H9 (cell line): ENCODE data around the gene SPA17. TPM values are rescaled to one million over a fixed set of nuclear protein-coding genes. Genes with fewer than 3 reads are reported as not detected.

ENCODE experiments used
- DNase-seq: peaks from one replicate; pipeline ENCODE4 v3.0.0-alpha.2; 2017
- H2AFZ ChIP-seq: one replicate; pipeline ENCODE4 v1.6.1; 2013; ENCODE audit warnings: mild to moderate bottlenecking, low read length, control low read depth, moderate library complexity
- H2AK5ac ChIP-seq: 2 replicates; pipeline ENCODE4 v1.6.1; 2013; ENCODE audit warnings: low read length, control low read depth, mixed read lengths; ENCODE audit not compliant: insufficient read length
- H2BK120ac ChIP-seq: one replicate; pipeline ENCODE4 v1.6.1; 2013; ENCODE audit warnings: low read depth, mild to moderate bottlenecking, low read length, control low read depth, inconsistent platforms; ENCODE audit not compliant: poor library complexity, severe bottlenecking
- H2BK12ac ChIP-seq: 2 replicates; pipeline ENCODE4 v1.6.1; 2013; ENCODE audit warnings: low read length, control low read depth, mixed read lengths, low read depth; ENCODE audit not compliant: insufficient read length
- H2BK15ac ChIP-seq: 2 replicates; pipeline ENCODE4 v1.6.1; 2013; ENCODE audit warnings: low read depth, low read length, control low read depth
- H2BK20ac ChIP-seq: one replicate; pipeline ENCODE4 v1.6.1; 2013; ENCODE audit warnings: low read depth, mild to moderate bottlenecking, low read length, control low read depth, inconsistent platforms; ENCODE audit not compliant: poor library complexity, severe bottlenecking
- H2BK5ac ChIP-seq: 2 replicates; pipeline ENCODE4 v1.6.1; 2013; ENCODE audit warnings: low read length, control low read depth, mixed read lengths; ENCODE audit not compliant: insufficient read length
- H3K14ac ChIP-seq: 2 replicates; pipeline ENCODE4 v1.6.1; 2013; ENCODE audit warnings: low read length, control low read depth; ENCODE audit not compliant: insufficient read depth
- H3K18ac ChIP-seq: 2 replicates; pipeline ENCODE4 v1.6.1; 2013; ENCODE audit warnings: low read depth, mild to moderate bottlenecking, mixed read lengths, low read length, control low read depth; ENCODE audit not compliant: insufficient read length
- H3K23ac ChIP-seq: 2 replicates; pipeline ENCODE4 v1.6.1; 2013; ENCODE audit warnings: low read length, control low read depth, mixed read lengths, low read depth; ENCODE audit not compliant: insufficient read length
- H3K23me2 ChIP-seq: 2 replicates; pipeline ENCODE4 v1.6.1; 2013; ENCODE audit warnings: low read depth, mild to moderate bottlenecking, mixed read lengths, low read length, control low read depth; ENCODE audit not compliant: insufficient read length, poor library complexity, severe bottlenecking
- H3K27ac ChIP-seq: 2 replicates; pipeline ENCODE4 v1.5.1; 2013; ENCODE audit warnings: low read length, control low read depth, mixed read lengths, low read depth; ENCODE audit not compliant: insufficient read length
- H3K27me3 ChIP-seq: 2 replicates; pipeline ENCODE4 v1.6.1; 2013; ENCODE audit warnings: low read length, control low read depth, inconsistent platforms; ENCODE audit not compliant: insufficient read depth
- H3K4ac ChIP-seq: 2 replicates; pipeline ENCODE4 v1.6.1; 2013; ENCODE audit warnings: low read depth, mild to moderate bottlenecking, control low read depth, inconsistent platforms, low read length, moderate library complexity
- H3K4me1 ChIP-seq: 2 replicates; pipeline ENCODE4 v1.6.1; 2013; ENCODE audit warnings: low read length, control low read depth, inconsistent platforms; ENCODE audit not compliant: insufficient read depth
- H3K4me2 ChIP-seq: 2 replicates; pipeline ENCODE4 v1.6.1; 2013; ENCODE audit warnings: low read length, control low read depth, mixed read lengths; ENCODE audit not compliant: insufficient read length, insufficient read depth
- H3K56ac ChIP-seq: 2 replicates; pipeline ENCODE4 v1.6.1; 2013; ENCODE audit warnings: low read depth, mild to moderate bottlenecking, mixed read lengths, low read length, control low read depth; ENCODE audit not compliant: insufficient read length
- H3K79me1 ChIP-seq: 2 replicates; pipeline ENCODE4 v1.6.1; 2013; ENCODE audit warnings: low read depth, mild to moderate bottlenecking, moderate library complexity, low read length, control low read depth, inconsistent platforms; ENCODE audit not compliant: insufficient read depth, poor library complexity, severe bottlenecking
- H3K79me2 ChIP-seq: 2 replicates; pipeline ENCODE4 v1.6.1; 2013; ENCODE audit warnings: low read length, control low read depth, inconsistent platforms; ENCODE audit not compliant: insufficient read depth
- H3K9ac ChIP-seq: 2 replicates; pipeline ENCODE4 v1.6.1; 2013; ENCODE audit warnings: low read length, control low read depth, mixed read lengths; ENCODE audit not compliant: insufficient read length; ENCODE audit errors: extremely low read depth
- H3K9me3 ChIP-seq: one replicate; pipeline ENCODE4 v1.6.1; 2013; ENCODE audit warnings: low read depth, low read length, inconsistent platforms; ENCODE audit not compliant: control insufficient read depth
- H3T11ph ChIP-seq: one replicate; pipeline ENCODE4 v1.6.1; 2013; ENCODE audit warnings: mild to moderate bottlenecking, low read length, control low read depth, inconsistent platforms
- H4K20me1 ChIP-seq: one replicate; pipeline ENCODE4 v1.6.1; 2013; ENCODE audit not compliant: control insufficient read depth, insufficient read length, insufficient read depth
- H4K5ac ChIP-seq: 2 replicates; pipeline ENCODE4 v1.6.1; 2013; ENCODE audit warnings: low read depth, mild to moderate bottlenecking, mixed read lengths, low read length, control low read depth; ENCODE audit not compliant: insufficient read length
- H4K8ac ChIP-seq: replicated peaks from 2 replicates; pipeline ENCODE4 v1.6.1; 2013; ENCODE audit warnings: low read length, control low read depth, mixed read lengths, low read depth; ENCODE audit not compliant: insufficient read length
- H4K91ac ChIP-seq: 2 replicates; pipeline ENCODE4 v1.6.1; 2013; ENCODE audit warnings: low read depth, mild to moderate bottlenecking, moderate library complexity, mixed read lengths, low read length, control low read depth; ENCODE audit not compliant: insufficient read length
- H3K27ac Mint-ChIP-seq, 3 experiments: 2 replicates in 2 of 3; 3 replicates in 1 of 3; pipeline ENCODE4 v1.8.0; 2020 to 2021; ENCODE audit warnings: mixed read lengths in 3 of 3, mild to moderate bottlenecking in 1 of 3, moderate library complexity in 1 of 3
- H3K27me3 Mint-ChIP-seq: 2 replicates; pipeline ENCODE4 v1.8.0; 2021; ENCODE audit warnings: low read depth, mild to moderate bottlenecking, moderate library complexity, mixed read lengths
- H3K36me3 Mint-ChIP-seq, 3 experiments: 2 replicates in 2 of 3; 3 replicates in 1 of 3; pipeline ENCODE4 v1.8.0; 2020 to 2021; ENCODE audit warnings: low read depth in 3 of 3, mixed read lengths in 3 of 3; ENCODE audit not compliant: insufficient read depth in 1 of 3
- H3K4me1 Mint-ChIP-seq, 2 experiments: 2 replicates each; pipeline ENCODE4 v1.8.0; 2020; ENCODE audit warnings: mixed read lengths in 2 of 2
- H3K4me3 Mint-ChIP-seq, 2 experiments: 2 replicates in 1 of 2; 3 replicates in 1 of 2; pipeline ENCODE4 v1.8.0; 2020 to 2021; ENCODE audit warnings: mild to moderate bottlenecking in 2 of 2, mixed read lengths in 2 of 2, moderate library complexity in 1 of 2
- H3K9me3 Mint-ChIP-seq, 2 experiments: 2 replicates in 1 of 2; 3 replicates in 1 of 2; pipeline ENCODE4 v1.8.0; 2020; ENCODE audit warnings: mild to moderate bottlenecking in 2 of 2, mixed read lengths in 2 of 2, moderate library complexity in 1 of 2
- CTCF ChIP-seq: fragments of 200-600 bp; sonication (generic); conservative IDR thresholded peaks from 3 replicates; pipeline ENCODE4 v1.8.0; 2021; ENCODE audit warnings: antibody characterized with exemption, mild to moderate bottlenecking
- WGBS: extraction: QIAGEN DNeasy Blood & Tissue Kit; methylation state at CpG from one replicate; pipeline ENCODE4 v1.1.7; 2013; ENCODE audit warnings: missing lambda C conversion rate, low lambda C conversion rate, mixed read lengths; ENCODE audit not compliant: insufficient read length; ENCODE audit errors: extremely low coverage; 5-methylcytosine and 5-hydroxymethylcytosine counted together
- total RNA-seq: library from RNA; stranded (reverse); gene quantifications from 2 replicates; pipeline ENCODE4 v1.2.1, GENCODE V29; 2021

The SPA17 gene
- total RNA-seq, 1 experiment from 2014 or later: 6.9 TPM

DNA sequence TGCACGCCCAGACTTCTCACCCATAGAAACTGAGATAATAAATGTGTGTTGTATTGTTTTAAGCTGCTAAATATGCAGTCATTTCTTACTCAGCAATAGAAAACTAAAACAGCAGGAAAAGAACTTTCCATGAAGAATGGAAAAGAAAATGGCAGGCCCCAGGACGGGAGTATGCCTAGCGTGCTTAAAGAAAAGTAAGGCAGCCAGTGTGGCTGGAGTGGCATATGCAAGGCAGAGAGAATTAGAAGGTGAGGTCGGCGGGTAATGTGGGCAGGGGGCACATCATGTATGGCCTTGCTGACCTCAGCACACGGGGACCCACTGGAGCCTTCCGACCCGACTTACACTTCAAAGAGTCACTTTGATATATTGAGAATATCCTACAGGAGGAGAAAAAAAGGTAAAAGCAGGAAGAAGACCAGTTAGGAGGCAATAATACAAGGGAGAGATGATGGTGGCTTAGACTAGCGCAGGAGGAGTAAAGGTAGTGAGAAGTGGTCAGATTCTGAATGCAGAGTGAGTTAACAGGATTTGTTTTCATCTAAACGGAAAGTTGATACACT, 30.6 kb upstream of the SPA17 start:
- no peak overlapping the region for H3K18ac ChIP-seq
- H3K27ac ChIP-seq: no peak overlapping the region

More for the DNA sequence above, 30.6 kb upstream of the SPA17 start:
- no peak overlapping the region for H2BK12ac ChIP-seq
- no peak overlapping the region for H4K91ac ChIP-seq
- no peaks in the 10 kb centered on the region for H4K20me1 ChIP-seq
- H4K8ac ChIP-seq: no peak overlapping the region
- no peak overlapping the region for H4K5ac ChIP-seq
- DNase-seq: no peak
- H3K4ac ChIP-seq: no peak overlapping the region
- no peak overlapping the region for H2BK15ac ChIP-seq
- no peak overlapping the region for H2AK5ac ChIP-seq
- Mint-ChIP-seq H3K4me3 (no peak overlapping the region), H3K27me3 (no peaks in the 10 kb centered on the region), H3K27ac (no peak overlapping the region), H3K9me3 (peaks cover 0 to 3% of the 10 kb centered on the region in 2 experiments; a peak in 1 of 5 replicates), H3K4me1 (peaks cover 8 to 9% of the 10 kb centered on the region in 2 experiments), H3K36me3 (peaks cover 0 to 22% (median 9%) of the 10 kb centered on the region in 3 experiments; a peak in 3 of 7 replicates)
- no peak overlapping the region for H2AFZ ChIP-seq
- no peak overlapping the region for H3K23ac ChIP-seq
- no peak overlapping the region for H3T11ph ChIP-seq
- H3K79me2 ChIP-seq: no peaks in the 10 kb centered on the region
- peaks cover 3% of the 10 kb centered on the region; the same call in 1 of the 2 replicates for H3K4me1 ChIP-seq
- no CpG with 5 or more reads among the region's 10 CpGs for WGBS
- H3K23me2 ChIP-seq: no peaks in the 10 kb centered on the region
- H2BK5ac ChIP-seq: no peak overlapping the region
- H3K27me3 ChIP-seq: peaks cover 3% of the 10 kb centered on the region; the same call in 1 of the 2 replicates
- no peak for TF ChIP-seq CTCF
- no peak overlapping the region for H3K14ac ChIP-seq
- no peak overlapping the region for H3K4me2 ChIP-seq
- no peak overlapping the region for H3K56ac ChIP-seq
- H3K9ac ChIP-seq: no peak overlapping the region
- H2BK120ac ChIP-seq: no peak overlapping the region
- no peaks in the 10 kb centered on the region for H3K79me1 ChIP-seq
- no peak overlapping the region for H2BK20ac ChIP-seq
- no peaks in the 10 kb centered on the region for H3K9me3 ChIP-seq
